Right hindlimb (tissue), 1 donor: ENCODE measurements around the gene PLXNC1.
"Not testable (repeated sequence)": the region's sequence is repeated elsewhere in the genome, so short reads cannot be mapped to it uniquely, and the experiment has no call there.

Experiments used
- DNase-seq: peaks from one replicate; pipeline ENCODE4 v3.0.0-alpha.2; 2018

The PLXNC1 gene

DNA sequence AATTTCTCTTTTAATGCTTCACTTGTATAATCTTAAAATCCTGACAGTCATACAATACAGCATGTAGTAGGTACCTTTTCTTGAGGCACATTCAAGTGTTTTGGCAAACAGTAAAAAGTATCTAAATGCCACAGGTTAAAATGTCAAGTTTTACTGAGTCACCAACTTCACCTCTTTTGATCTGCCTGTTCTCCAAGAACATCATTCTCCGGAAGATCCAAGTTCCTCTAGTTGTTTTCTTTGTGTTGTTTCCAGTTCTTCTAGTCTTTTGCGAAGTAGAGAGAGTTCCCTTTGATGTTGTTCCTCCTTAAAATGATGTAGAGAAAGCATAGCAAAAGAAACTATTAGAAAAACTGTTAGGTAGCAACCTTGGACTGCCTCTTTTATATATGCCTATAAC lies 160.2 kb downstream of the PLXNC1 start:
- no peak for DNase-seq

GRCh38 chr12:94309373-94309772 lies 161.0 kb downstream of the PLXNC1 start:
- no peak for DNase-seq

GRCh38 chr12:94312378-94312777 lies 164.0 kb downstream of the PLXNC1 start:
- DNase-seq = no peak

- not testable (repeated sequence) for DNase-seq
These were observed 168.2 kb downstream of the PLXNC1 start for GRCh38 chr12:94316600-94316999.

GRCh38 chr12:94318181-94318580 lies 169.8 kb downstream of the PLXNC1 start:
- no peak for DNase-seq

DNA sequence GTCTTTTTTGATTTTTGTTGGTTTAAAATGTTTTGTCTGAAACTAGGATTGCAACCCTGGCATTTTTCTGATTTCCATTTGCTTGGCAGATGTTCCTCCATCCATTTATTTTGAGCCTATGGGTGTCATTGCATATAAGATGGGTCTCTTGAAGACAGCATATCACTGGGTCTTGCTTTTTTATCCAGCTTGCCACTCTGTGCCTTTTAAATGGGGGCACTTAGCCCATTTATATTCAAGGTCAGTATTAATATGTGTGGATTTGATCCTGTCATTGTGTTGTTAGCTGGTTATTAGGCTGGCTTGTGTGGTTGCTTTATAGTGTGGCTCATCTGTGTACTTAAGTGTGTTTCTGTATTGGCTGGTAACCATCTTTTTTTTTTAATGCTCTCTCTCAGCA lies 171.7 kb downstream of the PLXNC1 start:
- no peak for DNase-seq

- DNase-seq = no peak
These were observed 174.0 kb downstream of the PLXNC1 start for GRCh38 chr12:94322346-94322745.

DNA sequence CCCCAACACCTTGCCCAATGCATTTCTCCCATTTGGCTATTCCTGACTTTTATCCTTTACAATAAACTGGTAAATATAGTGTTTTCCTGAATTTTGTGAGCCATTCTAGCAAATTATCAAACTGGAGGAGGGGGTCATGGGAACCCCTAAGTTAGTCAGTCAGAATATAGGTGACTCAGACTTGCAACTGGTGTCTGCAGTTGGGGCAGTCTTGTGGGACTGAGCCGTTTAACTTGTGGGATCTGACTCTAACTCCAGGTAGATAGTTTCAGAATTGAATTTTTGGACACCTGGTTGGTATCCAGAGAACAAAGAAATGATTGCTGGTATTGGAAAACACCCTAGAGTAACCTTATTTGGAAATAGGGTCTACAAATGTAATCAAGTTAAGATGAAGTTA lies 177.9 kb downstream of the PLXNC1 start:
- no peak for DNase-seq

- DNase-seq = no peak
These were observed 178.3 kb downstream of the PLXNC1 start for GRCh38 chr12:94326727-94327126.

DNA sequence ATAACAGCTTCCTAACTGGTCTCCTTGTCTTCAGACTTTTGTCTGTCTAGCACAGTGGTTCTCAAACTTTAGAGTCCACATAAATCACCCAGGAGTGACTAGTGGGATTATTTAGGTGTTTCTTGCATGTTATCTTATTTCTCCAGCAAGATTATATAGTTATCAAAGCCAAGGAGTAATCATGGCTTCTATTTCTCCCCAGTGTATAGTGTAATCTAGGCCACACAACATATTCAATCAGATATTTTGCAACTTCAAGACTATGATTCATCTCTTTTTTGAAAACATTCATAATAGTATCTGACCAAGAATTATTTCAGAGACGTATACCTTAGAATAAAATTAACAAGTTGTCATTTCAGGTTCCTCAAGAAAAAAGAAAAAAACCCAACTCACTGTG lies 179.4 kb downstream of the PLXNC1 start:
- DNase-seq = no peak

- no peak for DNase-seq
These were observed 181.0 kb downstream of the PLXNC1 start for GRCh38 chr12:94329366-94329765.

- DNase-seq = no peak
These were observed 185.0 kb downstream of the PLXNC1 start for GRCh38 chr12:94333396-94333795.

DNA sequence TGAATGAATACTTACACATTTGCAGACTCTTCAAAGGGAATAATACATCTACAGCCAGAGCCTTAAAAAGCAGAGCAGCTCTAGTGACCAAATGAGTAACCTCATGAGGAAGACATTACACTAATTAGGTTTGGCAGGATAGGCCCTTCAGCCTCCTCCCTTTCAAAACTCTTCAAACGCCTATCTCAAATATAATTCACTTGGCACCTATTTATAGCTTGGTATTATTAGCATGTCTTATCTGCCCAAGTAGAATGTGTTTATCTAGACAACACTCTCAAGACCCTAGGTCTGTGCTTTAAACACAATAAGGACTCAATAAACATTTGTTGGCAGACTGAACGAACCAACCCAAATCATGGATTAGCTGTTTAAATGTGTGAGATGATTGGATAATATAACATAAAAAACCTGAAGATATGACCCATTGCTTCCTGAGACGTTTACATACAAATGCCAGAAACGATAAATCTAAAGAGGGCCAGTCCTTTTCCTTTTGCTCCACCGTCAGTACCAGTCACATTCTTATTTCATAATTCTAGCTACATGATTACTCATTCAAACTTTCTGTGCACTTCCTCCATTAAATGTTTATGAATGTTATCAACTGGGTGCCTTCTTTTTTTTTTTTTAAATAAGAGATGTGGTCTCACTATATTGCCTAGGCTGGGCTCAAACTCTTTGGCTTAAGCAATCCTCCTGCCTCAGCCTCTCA lies 188.0 kb downstream of the PLXNC1 start:
- DNase-seq = no peak

DNA sequence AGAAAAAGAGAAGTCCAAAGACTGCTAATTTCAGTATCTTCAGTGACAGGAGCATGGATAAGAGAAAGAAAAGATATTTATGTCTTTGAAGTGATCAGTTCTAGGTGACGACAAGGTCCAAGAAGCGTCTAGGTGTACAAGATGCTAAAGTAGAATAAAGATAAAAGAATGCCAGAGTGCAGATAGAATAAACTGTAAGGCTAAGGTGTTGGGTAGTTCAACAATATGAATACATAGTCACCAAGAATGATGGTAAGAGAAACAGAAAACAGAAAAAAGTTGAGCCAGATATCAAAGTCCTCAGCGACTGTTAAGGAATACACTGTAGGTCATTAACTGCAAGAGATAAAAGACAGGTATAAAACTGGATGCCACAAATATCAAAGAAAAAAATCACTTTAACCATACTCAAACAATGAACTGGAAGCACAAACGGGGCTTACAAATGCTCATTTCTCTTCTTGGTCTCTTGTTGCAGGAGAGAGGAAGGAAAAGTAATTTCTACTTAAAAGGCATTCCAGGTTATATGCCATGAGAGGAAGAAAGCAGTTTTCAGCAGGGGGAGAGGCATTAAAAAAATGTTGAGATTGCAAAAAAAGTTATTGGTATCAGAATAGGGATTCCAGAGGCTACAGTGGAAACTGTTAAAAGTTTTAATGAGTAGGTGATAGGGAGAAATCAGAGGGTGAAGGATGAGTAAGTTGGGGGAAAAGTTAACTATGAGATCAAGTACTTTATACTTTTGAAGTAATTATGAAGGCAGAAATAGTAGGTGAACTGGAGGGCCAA lies 189.8 kb downstream of the PLXNC1 start:
- no peak for DNase-seq

DNA sequence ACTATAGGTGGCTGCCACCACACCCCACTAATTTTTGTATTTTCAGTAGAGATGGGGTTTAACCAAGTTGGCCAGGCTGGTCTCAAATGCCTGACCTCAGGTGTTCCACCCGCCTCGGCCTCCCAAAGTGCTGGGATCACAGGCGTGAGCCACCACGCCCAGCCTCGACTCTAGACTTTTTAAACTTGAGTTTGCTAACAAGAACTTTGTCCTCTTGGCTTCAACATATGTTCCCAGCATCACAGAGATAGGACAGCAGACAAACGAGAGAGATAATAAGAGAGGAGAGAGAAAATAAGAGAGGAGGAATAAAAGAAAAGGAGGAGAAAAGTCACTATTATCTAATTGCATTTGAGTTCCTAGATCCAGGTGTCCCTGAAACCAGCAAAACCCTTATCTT lies 192.2 kb downstream of the PLXNC1 start:
- no peak for DNase-seq

- DNase-seq = no peak
These were observed 204.8 kb downstream of the PLXNC1 start for GRCh38 chr12:94353130-94353529.
